Upper lobe of left lung (tissue), 6 donors: ENCODE measurements around the gene CD8A. TPM values are rescaled to one million over a fixed set of nuclear protein-coding genes. Genes with fewer than 3 reads are reported as not detected.

Experiments used
- ATAC-seq, 2 donors: fragments of 200-7000 bp; cut with Tn5 transposase; one replicate each; pipeline ENCODE4 v1.9.1; 2022; ENCODE audit warnings: mild to moderate bottlenecking in 2 of 2, moderate library complexity in 2 of 2; ENCODE audit not compliant: low FRiP score in 2 of 2
- DNase-seq, 2 donors: peaks; one replicate each; pipeline ENCODE4 v3.0.0-alpha.2; 2019 to 2020
- H3K27ac ChIP-seq, 4 donors: fragments of 200-600 bp; sonication (generic); one replicate each; pipeline ENCODE4 v1.5.1; 2016 to 2019
- H3K27me3 ChIP-seq, 4 donors: fragments of 200-600 bp; sonication (generic); one replicate each; pipeline ENCODE4 v1.5.1; 2017 to 2019
- H3K36me3 ChIP-seq, 4 donors: fragments of 200-600 bp; sonication (generic); one replicate each; pipeline ENCODE4 v1.5.1; 2016 to 2019
- H3K4me1 ChIP-seq, 4 donors: fragments of 200-600 bp; sonication (generic); one replicate each; pipeline ENCODE4 v1.5.1; 2018 to 2019
- H3K4me3 ChIP-seq, 4 donors: fragments of 200-600 bp; sonication (generic); one replicate each; pipeline ENCODE4 v1.5.1; 2017 to 2019; ENCODE audit warnings: mild to moderate bottlenecking in 2 of 4, moderate library complexity in 1 of 4
- H3K9me3 ChIP-seq, 4 donors: fragments of 200-600 bp; sonication (generic); one replicate each; pipeline ENCODE4 v1.5.1; 2018 to 2019
- EP300 ChIP-seq, 4 donors: sonication (generic); formaldehyde crosslinking; IDR thresholded peaks; one replicate each; pipeline ENCODE4 v1.5.1; 2017; ENCODE audit warnings: antibody characterized with exemption in 4 of 4, control low read depth in 2 of 4
- POLR2A ChIP-seq, 4 donors: fragments of 450-650 bp; IDR thresholded peaks; one replicate each; pipeline ENCODE4 v1.5.1; 2016 to 2017; ENCODE audit warnings: antibody characterized with exemption in 4 of 4, mild to moderate bottlenecking in 2 of 4
- POLR2AphosphoS5 ChIP-seq, 2 donors: sonication (generic); formaldehyde crosslinking; IDR thresholded peaks; one replicate each; pipeline ENCODE4 v1.5.1; 2017; ENCODE audit warnings: antibody characterized with exemption in 2 of 2
- WGBS, 2 donors: methylation state at CpG; one replicate each; pipeline ENCODE4 v1.1.5; 2017 to 2018; 5-methylcytosine and 5-hydroxymethylcytosine counted together
- total RNA-seq, 6 donors: library from RNA; depleted of rRNA in 4 of 6; stranded (reverse); fragments of >200 nt in 4 of 6; gene quantifications; one replicate each; pipeline versions ENCODE4 v1.1.0 to v1.2.1, GENCODE V29; 2016 to 2021
- TF ChIP-seq, protein P1 (sequence below), 6 experiments: fragments of 450-650 bp in 4 of 6; fragments of 200-600 bp in 2 of 6; sonication (generic) in 2 of 6; IDR thresholded peaks; one replicate each; pipeline ENCODE4 v1.5.1; 2016 to 2019; ENCODE audit warnings: antibody characterized with exemption in 6 of 6
- donor health status: DM: no; HTN: no; CAD: no; lungs with moderate emphysema.
- donor health status: DM: no; HTN: yes; CAD: no; lungs with severe emphysema.

The CD8A gene
- total RNA-seq, 6 donors from 2014 or later: 4.1 to 5.6 (median 4.7) TPM

DNA sequence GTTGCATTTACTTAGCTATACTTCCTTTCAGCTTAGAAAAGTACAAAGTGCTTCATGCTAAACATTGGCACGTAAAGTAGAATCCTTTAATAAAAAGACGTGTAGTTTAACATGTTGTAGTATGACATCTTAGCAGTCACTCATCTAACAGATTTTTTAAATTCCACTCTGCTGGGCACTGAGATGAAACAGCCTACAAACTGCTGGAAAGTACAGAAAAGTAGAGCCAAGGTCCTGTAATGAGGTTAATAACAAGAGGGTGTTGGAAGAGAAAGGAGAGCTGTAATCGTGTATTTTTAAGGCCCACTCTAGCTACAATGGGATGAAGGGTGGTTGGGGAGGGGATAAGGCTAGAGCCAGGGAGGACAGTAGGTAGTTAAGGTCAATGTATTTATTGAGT is 10.7 kb downstream of the CD8A start:
- DNase-seq: no peak
- no peak for TF ChIP-seq POLR2AphosphoS5 (IDR thresholded peaks at IDR 0.05)
- no peak for TF ChIP-seq EP300 (IDR thresholded peaks at IDR 0.05)
- TF ChIP-seq, protein P1, sequence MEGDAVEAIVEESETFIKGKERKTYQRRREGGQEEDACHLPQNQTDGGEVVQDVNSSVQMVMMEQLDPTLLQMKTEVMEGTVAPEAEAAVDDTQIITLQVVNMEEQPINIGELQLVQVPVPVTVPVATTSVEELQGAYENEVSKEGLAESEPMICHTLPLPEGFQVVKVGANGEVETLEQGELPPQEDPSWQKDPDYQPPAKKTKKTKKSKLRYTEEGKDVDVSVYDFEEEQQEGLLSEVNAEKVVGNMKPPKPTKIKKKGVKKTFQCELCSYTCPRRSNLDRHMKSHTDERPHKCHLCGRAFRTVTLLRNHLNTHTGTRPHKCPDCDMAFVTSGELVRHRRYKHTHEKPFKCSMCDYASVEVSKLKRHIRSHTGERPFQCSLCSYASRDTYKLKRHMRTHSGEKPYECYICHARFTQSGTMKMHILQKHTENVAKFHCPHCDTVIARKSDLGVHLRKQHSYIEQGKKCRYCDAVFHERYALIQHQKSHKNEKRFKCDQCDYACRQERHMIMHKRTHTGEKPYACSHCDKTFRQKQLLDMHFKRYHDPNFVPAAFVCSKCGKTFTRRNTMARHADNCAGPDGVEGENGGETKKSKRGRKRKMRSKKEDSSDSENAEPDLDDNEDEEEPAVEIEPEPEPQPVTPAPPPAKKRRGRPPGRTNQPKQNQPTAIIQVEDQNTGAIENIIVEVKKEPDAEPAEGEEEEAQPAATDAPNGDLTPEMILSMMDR (IDR thresholded peaks at IDR 0.05): no peak
- TF ChIP-seq POLR2A (IDR thresholded peaks at IDR 0.05): no peak
- Histone ChIP-seq H3K27ac (no peak overlapping the region), H3K9me3 (no peaks in the 10 kb centered on the region), H3K27me3 (no peaks in the 10 kb centered on the region), H3K36me3 (peaks cover 0 to 12% (median 4%) of the 10 kb centered on the region in 4 donors), H3K4me1 (peaks cover 0 to 9% (median 2%) of the 10 kb centered on the region in 4 donors), H3K4me3 (no peak overlapping the region)
- ATAC-seq: no peak
- 55 to 66% methylated on average over 3 of the region's 3 CpGs for WGBS, 2 donors

DNA sequence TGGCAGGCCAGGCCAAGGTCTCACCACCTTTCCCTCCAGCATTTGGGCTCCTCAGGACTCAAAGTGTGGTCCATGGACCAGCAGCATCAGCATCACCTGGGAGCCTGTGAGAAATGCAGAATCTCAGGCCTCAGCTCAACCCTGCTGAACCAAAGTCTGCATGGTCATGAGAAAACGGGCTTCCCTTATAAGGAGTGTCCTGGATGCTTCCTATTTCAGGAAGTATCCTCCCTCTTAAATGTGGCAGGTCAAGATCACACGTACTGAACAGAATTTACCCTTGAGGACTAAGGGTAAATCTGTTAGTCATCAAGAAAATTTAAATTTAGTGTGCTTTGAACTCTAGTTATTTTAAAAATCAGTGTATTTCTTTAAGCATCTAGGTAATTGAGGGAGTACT is 11.8 kb downstream of the CD8A start:
- Histone ChIP-seq H3K9me3 (no peaks in the 10 kb centered on the region), H3K4me3 (no peak overlapping the region), H3K27ac (no peak overlapping the region), H3K27me3 (no peaks in the 10 kb centered on the region), H3K4me1 (peaks cover 0 to 9% (median 2%) of the 10 kb centered on the region in 4 donors), H3K36me3 (peaks cover 0 to 21% (median 10%) of the 10 kb centered on the region in 4 donors)
- DNase-seq (no peak), ATAC-seq (no peak)
- WGBS, 2 donors: 47 to 56% methylated on average over 2 of the region's 2 CpGs
- TF ChIP-seq POLR2A (IDR thresholded peaks at IDR 0.05): no peak
- TF ChIP-seq EP300 (IDR thresholded peaks at IDR 0.05): no peak
- no peak for TF ChIP-seq POLR2AphosphoS5 (IDR thresholded peaks at IDR 0.05)
- TF ChIP-seq, protein P1 (IDR thresholded peaks at IDR 0.05): no peak

DNA sequence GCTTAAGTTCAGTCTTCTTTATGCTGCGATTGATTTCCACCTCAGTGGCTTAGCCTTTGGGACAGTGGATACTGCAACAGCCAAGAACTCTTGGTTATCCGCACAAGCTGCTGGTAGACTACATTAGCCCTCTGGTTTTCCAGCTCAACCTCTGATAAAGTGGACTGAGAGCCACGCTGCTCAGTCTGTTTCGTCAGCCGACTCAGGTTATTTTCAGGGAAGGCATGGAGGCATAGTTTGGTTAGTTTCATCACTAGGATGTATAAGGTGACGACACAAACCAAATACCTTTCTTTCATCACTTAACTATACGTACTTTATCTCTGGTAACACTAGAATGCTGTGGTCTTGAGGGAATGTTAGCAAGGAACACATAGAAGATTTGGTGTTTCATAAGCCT is 14.2 kb downstream of the CD8A start:
- Histone ChIP-seq H3K4me1 (peaks cover 0 to 5% (median 0%) of the 10 kb centered on the region in 4 donors), H3K27me3 (no peaks in the 10 kb centered on the region), H3K36me3 (peaks cover 15 to 43% (median 24%) of the 10 kb centered on the region in 4 donors), H3K4me3 (no peak overlapping the region), H3K9me3 (no peaks in the 10 kb centered on the region), H3K27ac (no peak overlapping the region)
- TF ChIP-seq POLR2A (IDR thresholded peaks at IDR 0.05): no peak
- TF ChIP-seq, protein P1 (IDR thresholded peaks at IDR 0.05): no peak
- TF ChIP-seq EP300 (IDR thresholded peaks at IDR 0.05): no peak
- no peak for TF ChIP-seq POLR2AphosphoS5 (IDR thresholded peaks at IDR 0.05)
- DNase-seq (no peak), ATAC-seq (no peak)
- WGBS, 2 donors: 86 to 99% methylated on average over 7 of the region's 7 CpGs

DNA sequence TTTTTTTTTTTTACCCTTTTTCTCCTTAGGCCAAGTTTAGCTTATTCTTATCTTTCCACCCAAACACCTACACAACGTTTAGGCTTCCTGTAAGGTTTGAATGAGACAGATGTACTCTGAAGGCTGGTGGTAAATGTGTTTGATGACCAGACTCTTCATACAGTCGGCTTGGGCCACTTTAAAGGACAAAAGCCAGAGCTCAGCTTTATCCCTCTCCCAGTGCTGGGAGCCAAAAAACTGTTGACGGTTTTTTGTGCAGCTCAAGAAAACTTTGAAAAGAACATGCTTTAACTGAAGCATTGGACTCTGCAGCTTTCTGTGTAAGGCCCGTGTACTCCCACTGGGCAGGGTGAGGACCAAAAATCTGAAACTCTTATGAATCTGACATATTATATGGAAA is 15.4 kb downstream of the CD8A start:
- Histone ChIP-seq H3K4me3 (no peak overlapping the region), H3K27ac (no peak overlapping the region), H3K36me3 (peaks cover 19 to 55% (median 30%) of the 10 kb centered on the region in 4 donors), H3K9me3 (no peaks in the 10 kb centered on the region), H3K4me1 (no peaks in the 10 kb centered on the region), H3K27me3 (no peaks in the 10 kb centered on the region)
- TF ChIP-seq EP300 (IDR thresholded peaks at IDR 0.05) (no peak), POLR2A (IDR thresholded peaks at IDR 0.05) (no peak), POLR2AphosphoS5 (IDR thresholded peaks at IDR 0.05) (no peak)
- TF ChIP-seq, protein P1 (IDR thresholded peaks at IDR 0.05): no peak
- DNase-seq: no peak
- ATAC-seq: no peak
- WGBS, 2 donors: 46 to 57% methylated on average over 4 of the region's 4 CpGs

DNA sequence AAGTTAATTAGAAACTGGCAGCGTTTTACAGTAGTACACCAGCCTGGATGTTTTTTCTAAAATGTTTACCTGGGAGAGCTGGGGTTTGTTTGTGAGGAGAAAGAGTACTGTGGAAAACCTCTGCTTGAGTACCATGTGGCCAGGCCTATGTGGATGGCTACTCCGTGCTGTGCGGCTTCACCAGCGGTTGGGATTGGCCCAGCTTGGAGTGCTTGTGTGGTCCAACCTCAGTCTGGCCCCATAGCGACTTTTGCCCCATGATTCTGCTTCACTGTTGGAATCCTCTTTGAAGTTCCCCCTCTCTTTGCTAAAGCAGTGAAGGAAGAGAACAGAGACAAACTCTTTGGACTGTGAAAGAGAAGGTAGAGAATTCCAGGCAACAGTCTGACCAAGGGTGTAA is 15.9 kb downstream of the CD8A start:
- peaks cover 19 to 60% (median 33%) of the 10 kb centered on the region in 4 donors for H3K36me3 ChIP-seq

More for the DNA sequence above, 15.9 kb downstream of the CD8A start:
- no peak for ATAC-seq
- TF ChIP-seq, protein P1 (IDR thresholded peaks at IDR 0.05): no peak
- TF ChIP-seq EP300 (IDR thresholded peaks at IDR 0.05) (no peak), POLR2AphosphoS5 (IDR thresholded peaks at IDR 0.05) (no peak), POLR2A (IDR thresholded peaks at IDR 0.05) (no peak)
- Histone ChIP-seq H3K4me1 (no peaks in the 10 kb centered on the region), H3K27ac (no peak overlapping the region), H3K4me3 (no peak overlapping the region), H3K9me3 (no peaks in the 10 kb centered on the region), H3K27me3 (no peaks in the 10 kb centered on the region)
- DNase-seq: no peak
- WGBS, 2 donors: 79 to 80% methylated on average over 5 of the region's 5 CpGs
